Measurements from ENCODE around the gene CARTPT.

DNA sequence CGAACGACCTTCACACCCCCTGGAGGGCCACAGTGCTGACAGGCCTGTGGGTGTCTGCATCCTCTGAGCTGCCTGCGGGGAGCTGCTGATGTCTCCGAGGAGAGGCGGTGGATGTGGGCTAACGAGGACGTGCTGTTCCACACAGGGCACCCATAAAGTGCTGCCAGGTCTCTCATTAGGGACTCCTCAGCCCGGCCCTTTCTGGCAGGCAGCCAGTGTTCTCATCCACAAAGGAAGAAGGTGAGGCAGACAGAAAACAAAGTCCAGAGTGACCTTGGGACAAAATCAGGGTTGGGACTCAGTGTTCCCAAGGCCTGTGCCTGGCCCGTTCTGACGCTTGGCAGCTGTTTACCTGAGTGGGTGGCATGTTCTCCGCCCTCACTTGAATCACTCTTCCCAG is 29.3 kb downstream of the CARTPT start:
- no peak for TF ChIP-seq EZH2 (IDR thresholded peaks at IDR 0.05; ENCODE audit: borderline replicate concordance, low read length)
- no peak for TF ChIP-seq CTCF (IDR thresholded peaks at IDR 0.05; ENCODE audit: low read length)
